Kidney (tissue), 14 donors: Measurements from ENCODE around the gene DEXI. TPM values are rescaled to one million over a fixed set of nuclear protein-coding genes. Genes with fewer than 3 reads are reported as not detected.

Experiments
- DNase-seq, 5 donors: peaks; one replicate each; pipeline ENCODE4 v3.0.0-alpha.2; 2013 to 2020
- FAIRE-seq: peaks from 2 replicates; lab custom pipeline; 2012; peaks lifted over from hg19 to GRCh38; lab: Jason Lieb, UNC
- H3K27ac ChIP-seq, 2 donors: one replicate each; pipeline ENCODE4 v1.7.0; 2013; ENCODE audit warnings: low read depth in 2 of 2, low read length in 2 of 2, inconsistent platforms in 1 of 2
- H3K27me3 ChIP-seq: one replicate; pipeline ENCODE4 v1.7.1; 2013; ENCODE audit warnings: low read length, inconsistent platforms; ENCODE audit not compliant: control insufficient read depth, insufficient read depth
- H3K36me3 ChIP-seq, 3 donors: one replicate each; pipeline versions ENCODE4 v1.7.0 to v1.7.1; 2013; ENCODE audit warnings: low read length in 3 of 3, control low read depth in 1 of 3, inconsistent platforms in 1 of 3; ENCODE audit not compliant: insufficient read depth in 3 of 3, control insufficient read depth in 2 of 3
- H3K4me1 ChIP-seq, 3 donors: one replicate each; pipeline versions ENCODE4 v1.7.0 to v1.7.1; 2013; ENCODE audit warnings: low read length in 3 of 3, inconsistent platforms in 1 of 3, low read depth in 1 of 3; ENCODE audit not compliant: control insufficient read depth in 2 of 3, insufficient read depth in 2 of 3
- H3K4me3 ChIP-seq, 3 donors: one replicate each; pipeline versions ENCODE4 v1.7.0 to v1.8.1; 2013; ENCODE audit warnings: low read length in 3 of 3, control low read depth in 1 of 3, inconsistent platforms in 1 of 3
- H3K9ac ChIP-seq, 3 donors: one replicate each; pipeline versions ENCODE4 v1.7.0 to v1.7.1; 2013; ENCODE audit warnings: low read length in 3 of 3, control low read depth in 1 of 3, inconsistent platforms in 1 of 3
- H3K9me3 ChIP-seq, 3 donors: one replicate each; pipeline versions ENCODE4 v1.7.0 to v1.7.1; 2013; ENCODE audit warnings: low read length in 3 of 3, control low read depth in 1 of 3, inconsistent platforms in 1 of 3; ENCODE audit not compliant: control insufficient read depth in 2 of 3, insufficient read depth in 1 of 3
- CTCF ChIP-seq: IDR thresholded peaks from 3 replicates; pipeline ENCODE4 v1.5.1; 2012; ENCODE audit warnings: mild to moderate bottlenecking, moderate library complexity, borderline replicate concordance; ENCODE audit not compliant: insufficient read depth; ENCODE audit errors: extremely low read depth
- intact Hi-C: fragments of 100-400 bp; cut with DNase I; formaldehyde crosslinking; loops from one replicate; pipeline ENCODE4 v1.11.1; 2022
- polyA plus RNA-seq: library from polyadenylated mRNA; stranded (reverse); fragments of 350-450 nt; fragmentation: Illumina TruSeq; extraction: RNeasy Lipid Tissue Mini Kit (QIAGEN cat#74804); gene quantifications from one replicate; pipeline ENCODE4 v1.2.3, GENCODE V29; 2014; ENCODE audit warnings: low read depth, low replicate concordance; ENCODE audit not compliant: insufficient read depth
- total RNA-seq: library from RNA; stranded (reverse); fragmentation: NEBNext Ultra II Directional; extraction: Animal tissue kit (Norgen Biotek cat#: 25700); gene quantifications from one replicate; pipeline ENCODE4 v1.2.1, GENCODE V29; 2021
- donor health status: control.
- donor health status: control.
- donor health status: control.
- donor health status: control.
- donor health status: control.
- donor health status: DM: yes; HTN: yes; CAD: no.
- donor health status: Normal renal cell carcinoma (clear cell type).

The DEXI gene
- total and polyA plus RNA-seq, 2 donors from 2014 or later, result 31.0 to 46.2 TPM

GRCh38 chr16:10946308-10946707, 4.0 kb upstream of the DEXI start:
- no peak for TF ChIP-seq CTCF
- FAIRE-seq (no peak), DNase-seq (peak in 4 of 5 donors; percentile 39 to 76 (median 66))
- Histone ChIP-seq H3K4me1 (peaks cover 6 to 46% (median 32%) of the 10 kb centered on the region in 3 donors), H3K27ac (peak overlapping the region in 1 of 2 donors; percentile 59), H3K9ac (no peak overlapping the region), H3K36me3 (no peaks in the 10 kb centered on the region), H3K27me3 (no peaks in the 10 kb centered on the region), H3K4me3 (peak overlapping the region in 2 of 3 donors; percentile 14 to 23), H3K9me3 (no peaks in the 10 kb centered on the region)
- intact Hi-C loops, result no loop called here

- H3K27me3 ChIP-seq, result no peaks in the 10 kb centered on the region
- TF ChIP-seq CTCF, result no peak
- H3K27ac ChIP-seq, result no peak overlapping the region
- H3K9me3 ChIP-seq, result no peaks in the 10 kb centered on the region
- peak overlapping the region; percentile 59 to 90 (median 79) for H3K4me3 ChIP-seq
- DNase-seq (no peak), FAIRE-seq (no peak)
- peak overlapping the region; percentile 44 to 82 (median 60) for H3K9ac ChIP-seq
- intact Hi-C loops, result no loop called here
- H3K4me1 ChIP-seq, result peaks cover 6 to 55% (median 36%) of the 10 kb centered on the region in 3 donors
- no peaks in the 10 kb centered on the region for H3K36me3 ChIP-seq
These were observed 3.0 kb upstream of the DEXI start for GRCh38 chr16:10945065-10945787.

- intact Hi-C loops, result no loop called here
- H3K27ac ChIP-seq, result peak within 1 kb of the TSS; percentile 60 to 77
- H3K9me3 ChIP-seq, result no peaks in the 10 kb centered on the region
- peak within 1 kb of the TSS; percentile 44 to 82 (median 60) for H3K9ac ChIP-seq
- FAIRE-seq (peak; percentile 82), DNase-seq (peak; percentile 97 to 99 (median 98))
- H3K36me3 ChIP-seq, result no peaks in the 10 kb centered on the region
- H3K27me3 ChIP-seq, result no peaks in the 10 kb centered on the region
- peak; percentile 40 for TF ChIP-seq CTCF
- H3K4me3 ChIP-seq, result peak within 1 kb of the TSS; percentile 59 to 90 (median 79)
- H3K4me1 ChIP-seq, result peaks cover 6 to 57% (median 44%) of the 10 kb centered on the region in 3 donors
These were observed 2.2 kb upstream of the DEXI start, which contains the start of gene CLEC16A for GRCh38 chr16:10944249-10945064. Gene CLEC16A, plus strand, starts transcription at chr16:10944564. Its CDS starts 154 bp downstream, at chr16:10944718.
